ENCODE results near the gene AP3B2. TPM values are rescaled to one million over a fixed set of nuclear protein-coding genes. Genes with fewer than 3 reads are reported as not detected.

The AP3B2 gene
- total and polyA plus RNA-seq, 7 donors, result 0.13 to 2.0 (median 0.27) TPM; not detected in 1

- Histone ChIP-seq H3K9me3 (no peaks in the 10 kb centered on the region), H3K4me1 (no peaks in the 10 kb centered on the region), H3K36me3 (ENCODE audit: insufficient read depth in 1 of 2, low read depth in 1 of 2) (no peaks in the 10 kb centered on the region), H3K27ac (no peak overlapping the region), H3K4me3 (no peak overlapping the region), H3K27me3 (ENCODE audit: insufficient read depth in 3 of 3, low read length in 2 of 3) (peaks cover 0 to 5% (median 0%) of the 10 kb centered on the region in 3 donors)
- TF ChIP-seq CTCF (IDR thresholded peaks at IDR 0.05), result no peak
- intact Hi-C loops (cut with DNase I), result no loop called here
- WGBS, 3 donors, result 89 to 99% (median 93%) methylated on average over 8 of the region's 8 CpGs
- ATAC-seq (no peak), DNase-seq (no peak)
These were observed 20.5 kb downstream of the AP3B2 start for GRCh38 chr15:82689147-82689546.

GRCh38 chr15:82688691-82689090 lies 21.0 kb downstream of the AP3B2 start:
- Histone ChIP-seq H3K9me3 (no peaks in the 10 kb centered on the region), H3K4me1 (no peaks in the 10 kb centered on the region), H3K27ac (no peak overlapping the region), H3K36me3 (ENCODE audit: insufficient read depth in 1 of 2, low read depth in 1 of 2) (no peaks in the 10 kb centered on the region), H3K4me3 (no peak overlapping the region), H3K27me3 (ENCODE audit: insufficient read depth in 3 of 3, low read length in 2 of 3) (peaks cover 0 to 7% (median 0%) of the 10 kb centered on the region in 3 donors)
- TF ChIP-seq CTCF (IDR thresholded peaks at IDR 0.05), result no peak
- DNase-seq (no peak), ATAC-seq (no peak)
- 82 to 89% (median 87%) methylated on average over 10 of the region's 10 CpGs for WGBS, 3 donors
- intact Hi-C loops (cut with DNase I), result no loop called here

- ATAC-seq (no peak), DNase-seq (no peak)
- H3K27me3 ChIP-seq (ENCODE audit: insufficient read depth in 3 of 3, low read length in 2 of 3), result peaks cover 0 to 48% (median 12%) of the 10 kb centered on the region in 3 donors
- no peaks in the 10 kb centered on the region for H3K36me3 ChIP-seq (ENCODE audit: insufficient read depth in 1 of 2, low read depth in 1 of 2)
- WGBS, 3 donors, result 84 to 90% (median 87%) methylated on average over 10 of the region's 10 CpGs
- intact Hi-C loops (cut with DNase I), result no loop called here
- TF ChIP-seq CTCF (IDR thresholded peaks at IDR 0.05), result no peak
- peaks cover 6% of the 10 kb centered on the region for H3K4me1 ChIP-seq
- no peak overlapping the region for H3K27ac ChIP-seq
- no peaks in the 10 kb centered on the region for H3K9me3 ChIP-seq
- H3K4me3 ChIP-seq, result no peak overlapping the region
These were observed 28.3 kb downstream of the AP3B2 start for GRCh38 chr15:82681371-82681770.

GRCh38 chr15:82680200-82681102 lies 29.2 kb downstream of the AP3B2 start:
- ATAC-seq (peak; percentile 40 to 66 (median 52)), DNase-seq (peak; percentile 34 to 59)
- intact Hi-C loops (cut with DNase I), result no loop called here
- H3K9me3 ChIP-seq, result no peaks in the 10 kb centered on the region
- H3K4me1 ChIP-seq, result peaks cover 6% of the 10 kb centered on the region
- peak overlapping the region; percentile 46 for H3K4me3 ChIP-seq
- TF ChIP-seq CTCF (IDR thresholded peaks at IDR 0.05), result no peak
- no peaks in the 10 kb centered on the region for H3K36me3 ChIP-seq (ENCODE audit: insufficient read depth in 1 of 2, low read depth in 1 of 2)
- 2 to 3% (median 2%) methylated on average over 61 to 76 of the region's 76 CpGs for WGBS, 3 donors
- peaks cover 0 to 48% (median 12%) of the 10 kb centered on the region in 3 donors for H3K27me3 ChIP-seq (ENCODE audit: insufficient read depth in 3 of 3, low read length in 2 of 3)
- no peak overlapping the region for H3K27ac ChIP-seq

Measured in psoas muscle (tissue), 8 donors.